Panc1 (cell line): Measurements from ENCODE around the gene RYR3. TPM values are rescaled to one million over a fixed set of nuclear protein-coding genes. Genes with fewer than 3 reads are reported as not detected.

ENCODE experiments used
- ATAC-seq: fragments of 200-7000 bp; cut with Tn5 transposase; 2 replicates; pipeline ENCODE4 v1.9.1; 2020; ENCODE audit warnings: mild to moderate bottlenecking, moderate library complexity
- BruUV-seq: library from RNA; stranded (reverse); fragments of 400-500 nt; replicated peaks from 2 replicates; lab custom pipeline; 2021; lab: Mats Ljungman, UMichigan
- CTCF ChIA-PET: fragments of 300-600 bp; sonication (Branson Sonifier 250); formaldehyde crosslinking; loops from one replicate; lab custom pipeline; 2022; ENCODE audit warnings: antibody characterized with exemption; lab: Charles Lee
- POLR2A ChIA-PET: fragments of 300-600 bp; sonication (Branson Sonifier 250); formaldehyde crosslinking; loops from one replicate; lab custom pipeline; 2022; ENCODE audit warnings: antibody characterized with exemption; lab: Charles Lee
- DNase-seq: peaks from one replicate; pipeline ENCODE4 v3.0.0-alpha.2; 2010; ENCODE audit warnings: low read depth, low spot score
- H3K27ac ChIP-seq: 2 replicates; pipeline ENCODE4 v1.5.1; 2011; ENCODE audit warnings: mild to moderate bottlenecking, low read length, inconsistent platforms
- H3K27me3 ChIP-seq: fragments of 200-500 bp; sonication (Bioruptor generic); 2 replicates; pipeline ENCODE4 v1.6.0; 2014; ENCODE audit warnings: low read length, inconsistent platforms; ENCODE audit not compliant: control insufficient read depth, insufficient read depth
- H3K36me3 ChIP-seq: fragments of 200-500 bp; sonication (Bioruptor generic); 2 replicates; pipeline ENCODE4 v1.5.1; 2014; ENCODE audit warnings: inconsistent platforms, mild to moderate bottlenecking, low read length, moderate library complexity; ENCODE audit not compliant: control insufficient read depth, insufficient read depth
- H3K4me1 ChIP-seq: 2 replicates; pipeline ENCODE4 v1.5.1; 2011; ENCODE audit warnings: inconsistent platforms, mild to moderate bottlenecking, low read length, moderate library complexity; ENCODE audit not compliant: control insufficient read depth, insufficient read depth
- H3K4me3 ChIP-seq, 2 experiments: 2 replicates each; pipeline ENCODE4 v1.5.1; 2011 to 2012; ENCODE audit warnings: low read depth in 2 of 2, low read length in 2 of 2, mild to moderate bottlenecking in 2 of 2, inconsistent platforms in 1 of 2, moderate library complexity in 1 of 2
- H3K9me3 ChIP-seq: fragments of 200-500 bp; sonication (Bioruptor generic); 2 replicates; pipeline ENCODE4 v1.5.1; 2014; ENCODE audit warnings: low read depth, mild to moderate bottlenecking, inconsistent platforms, low read length, moderate library complexity; ENCODE audit not compliant: control insufficient read depth, insufficient read depth
- POLR2AphosphoS5 ChIP-seq: IDR thresholded peaks from 2 replicates; pipeline ENCODE4 v1.6.1; 2012; ENCODE audit warnings: mild to moderate bottlenecking, low read depth, low read length, moderate library complexity
- TCF7L2 ChIP-seq: IDR thresholded peaks from 2 replicates; pipeline ENCODE4 v1.6.1; 2011; ENCODE audit warnings: mild to moderate bottlenecking, low read depth, low read length, inconsistent platforms
- in situ Hi-C: cut with HindIII; loops from 2 replicates; pipeline ENCODE4 v1.10.0; 2016; ENCODE audit warnings: low sequenced_read_pairs, low pct_unique_long_range_greater_than_20kb
- intact Hi-C: fragments of 100-400 bp; cut with micrococcal nuclease; formaldehyde crosslinking; loops from one replicate; pipeline ENCODE4 v1.10.0; 2022; ENCODE audit not compliant: unreplicated experiment
- total RNA-seq: library from RNA; stranded (reverse); gene quantifications from one replicate; pipeline ENCODE4 v1.2.1, GENCODE V29; 2021; ENCODE audit not compliant: unreplicated experiment
- TF ChIP-seq, protein P1 (sequence below), 2 experiments: IDR thresholded peaks; 2 replicates each; pipeline ENCODE4 v1.6.1; 2011 to 2012; ENCODE audit warnings: low read depth in 2 of 2, control low read depth in 1 of 2, low read length in 1 of 2, mild to moderate bottlenecking in 1 of 2, moderate library complexity in 1 of 2; ENCODE audit not compliant: insufficient read depth in 1 of 2
- TF ChIP-seq, protein P2 (sequence below): fragments of 450-650 bp; IDR thresholded peaks from 2 replicates; pipeline ENCODE4 v1.5.1; 2017; ENCODE audit warnings: mild to moderate bottlenecking

The RYR3 gene
- total RNA-seq, 1 experiment from 2014 or later, result not detected

DNA sequence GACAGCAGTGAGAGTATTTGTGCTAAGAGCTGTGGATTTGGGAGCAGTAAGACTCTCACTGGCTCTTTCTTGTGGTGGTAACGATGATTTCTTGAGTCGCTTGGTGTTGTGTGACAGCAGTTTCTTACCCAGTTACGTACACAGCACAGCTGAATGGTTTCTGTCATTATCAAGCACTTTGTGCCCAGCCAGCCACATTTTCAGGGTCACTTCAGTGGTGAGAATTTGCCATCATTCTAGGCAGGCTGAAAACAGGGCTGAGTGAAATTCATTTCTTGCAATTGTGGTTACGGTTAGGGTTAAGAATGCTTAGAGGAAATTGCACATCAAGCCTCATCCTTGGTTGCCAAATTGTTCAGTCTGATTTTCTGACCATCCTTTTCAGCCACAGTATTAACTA lies 130.1 kb downstream of the RYR3 start:
- no peaks in the 10 kb centered on the region for H3K27me3 ChIP-seq
- ChIA-PET CTCF (no interaction called here), POLR2A (no interaction called here)
- intact Hi-C loops, result no loop called here
- no TSS peak for BruUV-seq
- in situ Hi-C loops, result no loop called here
- DNase-seq (no peak), ATAC-seq (no peak)
- H3K36me3 ChIP-seq, result no peaks in the 10 kb centered on the region
- no peaks in the 10 kb centered on the region for H3K9me3 ChIP-seq
- TF ChIP-seq, protein P1, sequence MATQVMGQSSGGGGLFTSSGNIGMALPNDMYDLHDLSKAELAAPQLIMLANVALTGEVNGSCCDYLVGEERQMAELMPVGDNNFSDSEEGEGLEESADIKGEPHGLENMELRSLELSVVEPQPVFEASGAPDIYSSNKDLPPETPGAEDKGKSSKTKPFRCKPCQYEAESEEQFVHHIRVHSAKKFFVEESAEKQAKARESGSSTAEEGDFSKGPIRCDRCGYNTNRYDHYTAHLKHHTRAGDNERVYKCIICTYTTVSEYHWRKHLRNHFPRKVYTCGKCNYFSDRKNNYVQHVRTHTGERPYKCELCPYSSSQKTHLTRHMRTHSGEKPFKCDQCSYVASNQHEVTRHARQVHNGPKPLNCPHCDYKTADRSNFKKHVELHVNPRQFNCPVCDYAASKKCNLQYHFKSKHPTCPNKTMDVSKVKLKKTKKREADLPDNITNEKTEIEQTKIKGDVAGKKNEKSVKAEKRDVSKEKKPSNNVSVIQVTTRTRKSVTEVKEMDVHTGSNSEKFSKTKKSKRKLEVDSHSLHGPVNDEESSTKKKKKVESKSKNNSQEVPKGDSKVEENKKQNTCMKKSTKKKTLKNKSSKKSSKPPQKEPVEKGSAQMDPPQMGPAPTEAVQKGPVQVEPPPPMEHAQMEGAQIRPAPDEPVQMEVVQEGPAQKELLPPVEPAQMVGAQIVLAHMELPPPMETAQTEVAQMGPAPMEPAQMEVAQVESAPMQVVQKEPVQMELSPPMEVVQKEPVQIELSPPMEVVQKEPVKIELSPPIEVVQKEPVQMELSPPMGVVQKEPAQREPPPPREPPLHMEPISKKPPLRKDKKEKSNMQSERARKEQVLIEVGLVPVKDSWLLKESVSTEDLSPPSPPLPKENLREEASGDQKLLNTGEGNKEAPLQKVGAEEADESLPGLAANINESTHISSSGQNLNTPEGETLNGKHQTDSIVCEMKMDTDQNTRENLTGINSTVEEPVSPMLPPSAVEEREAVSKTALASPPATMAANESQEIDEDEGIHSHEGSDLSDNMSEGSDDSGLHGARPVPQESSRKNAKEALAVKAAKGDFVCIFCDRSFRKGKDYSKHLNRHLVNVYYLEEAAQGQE (IDR thresholded peaks at IDR 0.05; ENCODE audit: insufficient read depth in 1 of 2, low read depth in 2 of 2, low read length in 1 of 2), result no peak
- TF ChIP-seq POLR2AphosphoS5 (no peak), TCF7L2 (no peak)
- TF ChIP-seq, protein P2, sequence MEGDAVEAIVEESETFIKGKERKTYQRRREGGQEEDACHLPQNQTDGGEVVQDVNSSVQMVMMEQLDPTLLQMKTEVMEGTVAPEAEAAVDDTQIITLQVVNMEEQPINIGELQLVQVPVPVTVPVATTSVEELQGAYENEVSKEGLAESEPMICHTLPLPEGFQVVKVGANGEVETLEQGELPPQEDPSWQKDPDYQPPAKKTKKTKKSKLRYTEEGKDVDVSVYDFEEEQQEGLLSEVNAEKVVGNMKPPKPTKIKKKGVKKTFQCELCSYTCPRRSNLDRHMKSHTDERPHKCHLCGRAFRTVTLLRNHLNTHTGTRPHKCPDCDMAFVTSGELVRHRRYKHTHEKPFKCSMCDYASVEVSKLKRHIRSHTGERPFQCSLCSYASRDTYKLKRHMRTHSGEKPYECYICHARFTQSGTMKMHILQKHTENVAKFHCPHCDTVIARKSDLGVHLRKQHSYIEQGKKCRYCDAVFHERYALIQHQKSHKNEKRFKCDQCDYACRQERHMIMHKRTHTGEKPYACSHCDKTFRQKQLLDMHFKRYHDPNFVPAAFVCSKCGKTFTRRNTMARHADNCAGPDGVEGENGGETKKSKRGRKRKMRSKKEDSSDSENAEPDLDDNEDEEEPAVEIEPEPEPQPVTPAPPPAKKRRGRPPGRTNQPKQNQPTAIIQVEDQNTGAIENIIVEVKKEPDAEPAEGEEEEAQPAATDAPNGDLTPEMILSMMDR, result no peak
- no peak overlapping the region for H3K4me3 ChIP-seq
- no peaks in the 10 kb centered on the region for H3K4me1 ChIP-seq
- H3K27ac ChIP-seq, result no peak overlapping the region

DNA sequence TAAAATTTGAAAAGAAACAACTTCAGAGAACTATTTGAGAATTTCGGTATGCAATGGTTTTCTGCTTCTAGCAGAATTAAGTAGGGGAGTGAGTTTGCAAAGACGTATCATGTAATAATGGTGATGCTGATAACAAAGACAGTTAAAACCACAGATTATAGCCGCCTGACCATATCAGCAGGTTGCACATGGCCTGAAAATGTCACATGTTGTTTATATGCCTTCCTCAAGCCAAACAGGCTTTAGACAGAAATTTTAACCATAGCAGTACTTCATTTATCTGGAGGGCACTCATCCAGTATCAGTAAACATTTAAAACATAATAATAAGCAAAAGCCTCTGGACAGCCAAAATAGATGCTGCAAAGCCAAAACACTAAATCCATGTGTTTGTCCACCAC lies 131.7 kb downstream of the RYR3 start:
- TF ChIP-seq, protein P2, result no peak
- no peak for TF ChIP-seq TCF7L2
- TF ChIP-seq, protein P1 (IDR thresholded peaks at IDR 0.05; ENCODE audit: insufficient read depth in 1 of 2, low read depth in 2 of 2, low read length in 1 of 2), result no peak
- Histone ChIP-seq H3K4me3 (no peak overlapping the region), H3K36me3 (no peaks in the 10 kb centered on the region), H3K9me3 (no peaks in the 10 kb centered on the region), H3K4me1 (no peaks in the 10 kb centered on the region), H3K27ac (no peak overlapping the region), H3K27me3 (no peaks in the 10 kb centered on the region)
- ATAC-seq (no peak), DNase-seq (no peak)
- in situ Hi-C loops, result no loop called here
- POLR2A ChIA-PET, result no interaction called here
- CTCF ChIA-PET, result no interaction called here
- intact Hi-C loops, result no loop called here
- BruUV-seq, result no TSS peak
